HG03439 (cell line): ENCODE measurements around the gene KDM4C.
"Not testable (repeated sequence)": the region's sequence is repeated elsewhere in the genome, so short reads cannot be mapped to it uniquely, and the experiment has no call there.

Experiments
- ATAC-seq: cut with Tn5 transposase; IDR thresholded peaks from one replicate; pipeline ENCODE4 v1.9.1; 2021; ENCODE audit warnings: mild to moderate bottlenecking, moderate library complexity; ENCODE audit not compliant: unreplicated experiment

KDM4C gene

GRCh38 chr9:7153566-7153965 lies 395.8 kb downstream of the KDM4C start:
- no peak for ATAC-seq

- ATAC-seq = no peak
These were observed 396.3 kb downstream of the KDM4C start for GRCh38 chr9:7154003-7154619.

GRCh38 chr9:7154650-7155049 lies 396.9 kb downstream of the KDM4C start:
- ATAC-seq = no peak

- ATAC-seq = no peak
These were observed 403.7 kb downstream of the KDM4C start for GRCh38 chr9:7161469-7161868.

- no peak for ATAC-seq
These were observed 406.2 kb downstream of the KDM4C start for GRCh38 chr9:7163932-7164331.

GRCh38 chr9:7164440-7165330 lies 406.9 kb downstream of the KDM4C start:
- no peak for ATAC-seq

GRCh38 chr9:7165331-7165975 lies 407.7 kb downstream of the KDM4C start:
- ATAC-seq = no peak

GRCh38 chr9:7166074-7166473 lies 408.3 kb downstream of the KDM4C start:
- ATAC-seq = no peak

GRCh38 chr9:7169717-7170389 lies 412.1 kb downstream of the KDM4C start:
- ATAC-seq = no peak

- no peak for ATAC-seq
These were observed 413.8 kb downstream of the KDM4C start for GRCh38 chr9:7171396-7172153.

GRCh38 chr9:7172154-7173115 lies 414.7 kb downstream of the KDM4C start:
- ATAC-seq = no peak

GRCh38 chr9:7173139-7173538 lies 415.4 kb downstream of the KDM4C start:
- no peak for ATAC-seq

GRCh38 chr9:7174301-7174700 lies 416.5 kb downstream of the KDM4C start:
- ATAC-seq = no peak

- no peak for ATAC-seq
These were observed 417.1 kb downstream of the KDM4C start for GRCh38 chr9:7174884-7175283.

GRCh38 chr9:7176561-7176960 lies 418.8 kb downstream of the KDM4C start:
- ATAC-seq = no peak

- no peak for ATAC-seq
These were observed 419.6 kb downstream of the KDM4C start for GRCh38 chr9:7177383-7177782.

GRCh38 chr9:7178729-7179128 lies 421.0 kb downstream of the KDM4C start:
- no peak for ATAC-seq

- ATAC-seq = no peak
These were observed 422.5 kb downstream of the KDM4C start for GRCh38 chr9:7180247-7180646.

GRCh38 chr9:7183139-7183538 lies 425.4 kb downstream of the KDM4C start:
- ATAC-seq = not testable (repeated sequence)
